ENCODE data around the gene CYP4F22. TPM values are rescaled to one million over a fixed set of nuclear protein-coding genes. Genes with fewer than 3 reads are reported as not detected.

The CYP4F22 gene
- total RNA-seq, 4 donors from 2014 or later: 0.30 TPM; not detected in 3

DNA sequence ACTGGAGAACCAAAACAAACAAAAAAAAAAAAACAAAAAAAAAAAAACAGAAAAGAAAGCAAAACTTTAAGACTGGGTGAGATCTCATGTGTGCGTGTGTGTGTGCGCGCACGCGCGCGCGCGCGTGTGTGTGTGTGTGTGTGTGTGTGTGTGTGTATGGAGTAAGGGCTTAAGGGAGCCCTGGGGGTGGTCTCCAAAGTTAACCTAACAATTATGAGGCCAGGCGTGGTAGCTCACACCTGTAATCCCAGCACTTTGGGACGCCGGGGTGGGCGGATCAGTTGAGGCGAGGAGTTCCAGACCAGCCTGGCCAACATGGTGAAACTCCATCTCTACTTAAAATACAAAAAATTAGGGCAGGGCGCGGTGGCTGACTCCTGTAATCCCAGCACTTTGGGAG, 46.7 kb downstream of the CYP4F22 start:
- DNase-seq (ENCODE audit: low spot score in 2 of 2): no peak
- Histone ChIP-seq H3K4me1 (peaks cover 0 to 26% (median 10%) of the 10 kb centered on the region in 4 donors), H3K27ac (no peak overlapping the region), H3K36me3 (no peaks in the 10 kb centered on the region), H3K4me3 (no peak overlapping the region), H3K9me3 (no peaks in the 10 kb centered on the region), H3K27me3 (peaks cover 0 to 58% of the 10 kb centered on the region in 2 donors)
- no peak for TF ChIP-seq EP300 (IDR thresholded peaks at IDR 0.05)
- 60 to 69% methylated on average over 17 of the region's 17 CpGs for WGBS, 2 donors

DNA sequence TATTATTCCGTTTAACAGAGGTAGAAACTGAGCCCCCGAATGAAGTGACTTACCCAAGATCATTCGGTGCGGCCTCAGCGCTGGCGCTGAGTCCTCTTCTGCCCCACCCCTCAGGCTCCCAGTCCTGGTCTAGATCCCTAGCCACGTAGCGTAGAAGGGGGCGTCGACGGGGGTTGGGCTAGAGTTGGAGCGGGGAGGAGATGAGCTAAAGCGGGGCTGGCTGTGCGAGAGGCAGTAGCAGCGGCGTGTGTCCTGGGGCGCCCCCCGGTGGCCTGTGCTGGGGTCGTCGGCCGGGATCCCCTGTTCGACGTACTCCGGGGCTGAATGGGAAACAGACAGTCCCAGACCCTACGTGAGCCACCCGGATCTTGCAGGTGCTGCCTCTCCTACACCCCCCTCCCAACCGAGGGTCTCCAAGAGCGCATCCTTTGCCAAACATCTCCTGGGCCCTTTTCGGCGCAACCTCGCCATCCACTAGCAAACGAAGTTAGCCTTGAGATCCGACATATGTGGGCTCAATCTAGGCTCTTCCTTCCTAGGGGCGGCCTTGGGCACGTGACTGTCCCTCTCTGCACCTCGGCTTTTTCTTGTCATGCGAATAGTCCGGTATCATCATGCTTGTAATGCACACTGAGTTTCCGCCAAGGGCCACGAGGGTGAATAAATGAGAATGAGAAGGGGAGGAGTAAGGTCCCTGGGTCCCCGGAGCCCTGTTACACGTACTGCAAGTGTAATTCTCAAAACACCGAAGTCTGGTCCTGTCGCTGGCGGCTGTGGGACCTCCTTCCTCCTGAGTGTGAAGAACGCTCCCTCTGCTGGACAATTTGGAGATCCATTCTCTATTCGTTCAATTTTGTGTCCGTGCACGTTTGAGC, 47.7 kb downstream of the CYP4F22 start:
- Histone ChIP-seq H3K9me3 (no peaks in the 10 kb centered on the region), H3K27me3 (peaks cover 0 to 52% of the 10 kb centered on the region in 2 donors), H3K36me3 (no peaks in the 10 kb centered on the region), H3K27ac (peak overlapping the region in 1 of 4 donors; percentile 24), H3K4me3 (peak overlapping the region; percentile 6 to 38 (median 31)), H3K4me1 (peaks cover 0 to 22% (median 8%) of the 10 kb centered on the region in 4 donors)
- WGBS, 2 donors: 2% methylated on average over 46 to 49 of the region's 49 CpGs
- no peak for TF ChIP-seq POLR2A (IDR thresholded peaks at IDR 0.05)
- peak; percentile 71 to 83 (median 76) for TF ChIP-seq CTCF (IDR thresholded peaks at IDR 0.05)
- DNase-seq (ENCODE audit: low spot score in 2 of 2): peak; percentile 71 to 87

DNA sequence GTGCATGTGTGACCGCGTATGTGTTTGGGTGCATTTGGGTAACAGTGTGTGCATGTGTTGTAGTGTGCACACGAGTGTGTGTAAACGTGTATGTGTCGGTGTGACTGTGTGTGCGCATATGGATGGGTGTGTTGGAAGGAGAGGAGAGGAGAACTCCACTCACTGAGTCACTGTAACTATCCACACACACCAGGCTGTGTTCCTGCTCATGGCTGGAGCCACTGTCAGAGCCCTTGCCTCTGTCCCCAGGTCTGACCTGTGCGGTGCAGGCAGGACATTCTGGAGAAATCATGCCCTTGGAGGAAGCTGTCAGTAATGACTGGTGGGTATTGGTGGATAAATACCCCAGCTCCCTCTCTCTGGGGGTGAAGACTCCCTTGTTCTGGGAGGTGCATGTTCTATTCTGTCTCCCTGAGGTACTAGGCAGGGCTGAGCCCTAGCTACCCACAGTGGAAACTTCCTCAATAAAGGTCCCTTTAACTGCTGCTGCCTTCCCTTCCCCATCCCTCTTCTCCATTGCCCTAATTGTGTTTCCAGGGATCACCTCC, 48.4 kb downstream of the CYP4F22 start:
- Histone ChIP-seq H3K36me3 (no peaks in the 10 kb centered on the region), H3K4me3 (no peak overlapping the region), H3K9me3 (no peaks in the 10 kb centered on the region), H3K4me1 (peaks cover 0 to 15% (median 6%) of the 10 kb centered on the region in 4 donors), H3K27me3 (peaks cover 0 to 52% of the 10 kb centered on the region in 2 donors), H3K27ac (no peak overlapping the region)
- WGBS, 2 donors: 1 to 4% methylated on average over 7 of the region's 7 CpGs
- DNase-seq (ENCODE audit: low spot score in 2 of 2): no peak
- TF ChIP-seq CTCF (IDR thresholded peaks at IDR 0.05) (no peak), POLR2A (IDR thresholded peaks at IDR 0.05) (no peak)

DNA sequence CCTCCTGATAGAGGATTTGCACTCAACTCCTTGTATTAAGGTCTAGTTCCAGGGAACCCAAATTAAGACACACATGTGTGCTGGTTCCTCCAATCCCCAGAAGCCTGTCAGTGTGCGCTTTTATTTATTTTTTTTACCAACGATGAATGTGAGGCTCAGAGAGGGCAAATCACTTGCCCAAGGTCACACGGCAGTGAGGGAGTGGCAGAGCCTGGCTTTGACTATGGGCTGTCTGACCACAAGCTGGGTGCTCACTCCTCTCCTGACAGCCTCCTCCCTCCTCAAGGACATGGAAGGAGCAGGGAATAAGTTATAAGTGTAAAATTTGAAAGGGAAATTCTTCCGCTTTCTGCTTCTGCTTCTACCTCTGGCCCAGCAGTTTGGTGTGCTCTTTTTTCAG, 48.9 kb downstream of the CYP4F22 start:
- Histone ChIP-seq H3K9me3 (no peaks in the 10 kb centered on the region), H3K27me3 (peaks cover 0 to 48% of the 10 kb centered on the region in 2 donors), H3K27ac (no peak overlapping the region), H3K4me1 (peaks cover 0 to 14% (median 6%) of the 10 kb centered on the region in 4 donors), H3K36me3 (no peaks in the 10 kb centered on the region), H3K4me3 (no peak overlapping the region)
- TF ChIP-seq CTCF (IDR thresholded peaks at IDR 0.05) (no peak), EP300 (IDR thresholded peaks at IDR 0.05) (no peak), POLR2A (IDR thresholded peaks at IDR 0.05) (no peak)
- DNase-seq (ENCODE audit: low spot score in 2 of 2): no peak
- WGBS, 2 donors: 75 to 85% methylated on average over 4 of the region's 4 CpGs

DNA sequence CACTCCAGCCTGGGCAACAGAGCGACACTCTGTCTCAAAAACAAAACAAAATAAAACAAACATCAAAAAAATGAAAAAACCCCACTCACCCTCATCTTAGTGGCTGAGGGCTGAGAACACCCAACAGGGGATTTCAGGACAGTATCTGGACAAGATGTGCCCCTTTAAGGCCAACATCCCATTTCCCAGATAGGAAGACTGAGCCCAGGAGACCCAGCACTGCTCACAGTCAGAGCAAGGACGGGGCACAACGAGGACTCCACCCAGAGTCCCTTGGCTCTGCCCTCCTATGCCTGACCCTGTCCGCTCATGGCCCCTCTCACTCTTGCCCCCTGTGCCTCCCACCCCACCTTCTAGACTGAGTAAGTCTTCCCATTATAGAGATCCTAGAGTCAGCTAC, 53.8 kb downstream of the CYP4F22 start:
- WGBS, 2 donors: 90 to 91% methylated on average over 4 of the region's 4 CpGs
- no peak overlapping the region for H3K27ac ChIP-seq
- H3K36me3 ChIP-seq: no peaks in the 10 kb centered on the region
- H3K27me3 ChIP-seq: peaks cover 0 to 19% of the 10 kb centered on the region in 2 donors
- DNase-seq (ENCODE audit: low spot score in 2 of 2): no peak
- TF ChIP-seq EP300 (IDR thresholded peaks at IDR 0.05) (no peak), CTCF (IDR thresholded peaks at IDR 0.05) (no peak), POLR2A (IDR thresholded peaks at IDR 0.05) (no peak)
- H3K4me3 ChIP-seq: no peak overlapping the region
- H3K9me3 ChIP-seq: no peaks in the 10 kb centered on the region
- H3K4me1 ChIP-seq: peaks cover 0 to 7% (median 0%) of the 10 kb centered on the region in 4 donors

Data from tibial nerve (tissue), 4 donors.